HEK293T (cell line): Measurements from ENCODE around the gene MARS1.

Experiments
- ARNT ChIP-seq: fragments of 450-650 bp; IDR thresholded peaks from 2 replicates; pipeline ENCODE4 v1.6.1; 2017; ENCODE audit warnings: mild to moderate bottlenecking
- BHLHE40 ChIP-seq: fragments of 450-650 bp; IDR thresholded peaks from 2 replicates; pipeline ENCODE4 v1.6.1; 2016; ENCODE audit warnings: mild to moderate bottlenecking, moderate library complexity, borderline replicate concordance
- CTBP1 ChIP-seq: fragments of 450-650 bp; IDR thresholded peaks from 2 replicates; pipeline ENCODE4 v1.6.1; 2016; ENCODE audit warnings: borderline replicate concordance
- ELF4 ChIP-seq: fragments of 450-650 bp; IDR thresholded peaks from 2 replicates; pipeline ENCODE4 v1.6.1; 2017; ENCODE audit warnings: antibody characterized with exemption
- FOXK2 ChIP-seq: fragments of 450-650 bp; IDR thresholded peaks from 2 replicates; pipeline ENCODE4 v1.6.1; 2016; ENCODE audit warnings: mild to moderate bottlenecking
- FOXM1 ChIP-seq: fragments of 450-650 bp; IDR thresholded peaks from 2 replicates; pipeline ENCODE4 v1.6.1; 2017; ENCODE audit warnings: mild to moderate bottlenecking, borderline replicate concordance
- HDGF ChIP-seq: fragments of 450-650 bp; IDR thresholded peaks from 2 replicates; pipeline ENCODE4 v1.6.1; 2017; ENCODE audit warnings: antibody characterized with exemption, borderline replicate concordance
- NFRKB ChIP-seq: fragments of 450-650 bp; IDR thresholded peaks from 2 replicates; pipeline ENCODE4 v1.6.1; 2016; ENCODE audit warnings: mild to moderate bottlenecking, moderate library complexity
- SP1 ChIP-seq: fragments of 450-650 bp; IDR thresholded peaks from 2 replicates; pipeline ENCODE4 v1.6.1; 2017
- SUZ12 ChIP-seq: fragments of 450-650 bp; IDR thresholded peaks from 2 replicates; pipeline ENCODE4 v1.6.1; 2016; ENCODE audit warnings: mild to moderate bottlenecking
- TARDBP ChIP-seq: fragments of 450-650 bp; IDR thresholded peaks from 2 replicates; pipeline ENCODE4 v1.6.1; 2016
- ZNF384 ChIP-seq: fragments of 450-650 bp; IDR thresholded peaks from 2 replicates; pipeline ENCODE4 v1.6.1; 2016

GRCh38 chr12:57554897-57555296 is 67.0 kb downstream of the MARS1 start:
- TF ChIP-seq ARNT (no peak), CTBP1 (no peak), ELF4 (no peak), SP1 (no peak), TARDBP (no peak), FOXM1 (no peak), BHLHE40 (no peak), NFRKB (no peak), HDGF (no peak), ZNF384 (no peak), FOXK2 (no peak), SUZ12 (no peak)
